Activated naive CD4-positive, alpha-beta T cell treated with Interleukin-2 at 50 U/mL for 16 hours (primary cell): ENCODE measurements around the gene IL1RL2.
A peak's percentile ranks its signal among the peaks of the same experiment; 100 is the strongest.

Source experiments
- DNase-seq: peaks from one replicate; pipeline ENCODE4 v3.0.0-alpha.2; 2020

Gene IL1RL2

GRCh38 chr2:102159295-102159694 lies 27.5 kb upstream of the IL1RL2 start:
- DNase-seq: no peak

GRCh38 chr2:102166189-102166845 lies 20.5 kb upstream of the IL1RL2 start:
- no peak for DNase-seq

GRCh38 chr2:102168026-102168771 lies 18.6 kb upstream of the IL1RL2 start:
- DNase-seq: no peak

- no peak for DNase-seq
These were observed 14.9 kb upstream of the IL1RL2 start for GRCh38 chr2:102171946-102172345.

GRCh38 chr2:102172745-102173144 lies 14.1 kb upstream of the IL1RL2 start:
- DNase-seq: no peak

GRCh38 chr2:102176172-102176571 lies 10.7 kb upstream of the IL1RL2 start:
- no peak for DNase-seq

GRCh38 chr2:102177814-102178478 lies 8.9 kb upstream of the IL1RL2 start:
- no peak for DNase-seq

- no peak for DNase-seq
These were observed 7.8 kb upstream of the IL1RL2 start for GRCh38 chr2:102179061-102179460.

GRCh38 chr2:102179788-102180686 lies 6.8 kb upstream of the IL1RL2 start:
- no peak for DNase-seq

- DNase-seq: no peak
These were observed 6.2 kb upstream of the IL1RL2 start for GRCh38 chr2:102180687-102180999.

GRCh38 chr2:102181376-102181775 lies 5.4 kb upstream of the IL1RL2 start:
- DNase-seq: no peak

- no peak for DNase-seq
These were observed 4.7 kb upstream of the IL1RL2 start for GRCh38 chr2:102181919-102182635.

GRCh38 chr2:102184018-102184417 lies 2.8 kb upstream of the IL1RL2 start:
- DNase-seq: no peak

GRCh38 chr2:102184568-102184967 lies 2.3 kb upstream of the IL1RL2 start:
- no peak for DNase-seq

GRCh38 chr2:102185347-102185746 lies 1.5 kb upstream of the IL1RL2 start:
- DNase-seq: peak; percentile 10

- peak; percentile 62 for DNase-seq
These were observed 800 bp downstream of the IL1RL2 start for GRCh38 chr2:102187496-102188150.

GRCh38 chr2:102190430-102191107 lies 3.7 kb downstream of the IL1RL2 start:
- DNase-seq: no peak

GRCh38 chr2:102191501-102191900 lies 4.7 kb downstream of the IL1RL2 start:
- no peak for DNase-seq

GRCh38 chr2:102193074-102193473 lies 6.3 kb downstream of the IL1RL2 start:
- no peak for DNase-seq

GRCh38 chr2:102194609-102195268 lies 7.9 kb downstream of the IL1RL2 start:
- DNase-seq: no peak
